GM12865 (cell line): ENCODE results near the gene ZNRF3.

Experiments used
- DNase-seq: peaks from one replicate; pipeline ENCODE4 v3.0.0; 2010; ENCODE audit warnings: low read depth
- H3K4me3 ChIP-seq: 2 replicates; pipeline ENCODE4 v1.5.1; 2011; ENCODE audit warnings: mild to moderate bottlenecking, low read depth, low read length, control low read depth
- CTCF ChIP-seq: IDR thresholded peaks from 2 replicates; pipeline ENCODE4 v1.5.1; 2011; ENCODE audit warnings: low read length, control low read depth, low read depth, inconsistent platforms; ENCODE audit not compliant: insufficient read depth; ENCODE audit errors: missing control alignments

The ZNRF3 gene

DNA sequence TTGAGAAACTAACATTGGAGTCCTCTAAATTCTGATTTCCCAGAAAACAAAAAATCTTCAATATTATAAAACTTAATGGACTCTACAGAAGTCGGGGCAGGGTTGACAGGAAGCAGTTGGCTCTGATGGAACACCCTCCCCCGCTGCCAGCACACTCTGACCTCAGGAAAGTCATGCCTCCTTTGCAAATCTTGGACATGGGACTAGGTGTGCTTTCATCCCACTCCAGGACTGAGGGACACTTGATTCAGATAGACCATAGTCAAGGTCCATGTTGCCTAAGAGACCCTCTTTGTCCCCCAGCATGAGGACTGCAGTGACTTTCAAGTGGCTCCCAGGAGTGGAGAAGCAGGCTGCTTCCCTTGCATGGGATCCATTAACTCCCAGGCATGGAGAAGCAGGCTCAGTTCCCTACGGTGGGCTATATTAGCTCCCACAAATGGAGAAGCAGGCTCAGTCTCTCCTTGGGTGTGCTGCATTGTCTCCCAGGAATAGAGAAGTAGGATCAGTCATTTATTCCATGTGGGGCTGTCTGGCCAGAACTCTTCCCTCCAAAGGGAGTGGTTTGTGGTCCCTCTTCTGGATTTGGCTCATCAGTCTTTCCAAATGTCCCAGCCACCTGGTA is 139.9 kb downstream of the ZNRF3 start:
- DNase-seq = no peak
- TF ChIP-seq CTCF = no peak
- no peak overlapping the region for H3K4me3 ChIP-seq

DNA sequence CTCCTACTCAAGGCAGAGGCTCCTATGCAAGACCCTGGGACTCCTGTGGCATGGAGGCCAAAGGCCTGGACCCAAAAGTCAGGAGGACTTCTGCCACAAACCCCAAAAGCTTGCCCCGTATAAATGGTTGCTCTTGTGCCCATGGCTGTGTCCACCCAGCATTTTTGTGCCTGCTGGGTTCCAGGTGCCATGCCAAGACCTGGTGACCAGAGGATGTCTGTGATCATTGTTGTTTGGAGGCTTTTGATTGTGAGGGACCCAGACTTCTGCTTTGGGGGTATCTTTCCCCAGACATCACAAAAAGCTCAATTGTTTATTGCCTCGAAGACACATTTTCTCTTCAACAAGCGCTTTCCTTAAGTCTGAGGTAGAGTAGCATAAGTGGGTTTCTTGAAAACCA is 143.2 kb downstream of the ZNRF3 start:
- DNase-seq = no peak
- no peak for TF ChIP-seq CTCF
- H3K4me3 ChIP-seq = no peak overlapping the region

- no peak overlapping the region for H3K4me3 ChIP-seq
- DNase-seq = no peak
- no peak for TF ChIP-seq CTCF
These were observed 145.1 kb downstream of the ZNRF3 start for GRCh38 chr22:29028468-29028867.

GRCh38 chr22:29029202-29030000 is 146.0 kb downstream of the ZNRF3 start:
- TF ChIP-seq CTCF = no peak
- H3K4me3 ChIP-seq = no peak overlapping the region

GRCh38 chr22:29030016-29030617 is 146.7 kb downstream of the ZNRF3 start:
- no peak overlapping the region; the same call in 1 of the 2 replicates for H3K4me3 ChIP-seq
- TF ChIP-seq CTCF = no peak
- no peak for DNase-seq

More at GRCh38 chr22:29029202-29030000, 146.0 kb downstream of the ZNRF3 start:
- no peak for DNase-seq

DNA sequence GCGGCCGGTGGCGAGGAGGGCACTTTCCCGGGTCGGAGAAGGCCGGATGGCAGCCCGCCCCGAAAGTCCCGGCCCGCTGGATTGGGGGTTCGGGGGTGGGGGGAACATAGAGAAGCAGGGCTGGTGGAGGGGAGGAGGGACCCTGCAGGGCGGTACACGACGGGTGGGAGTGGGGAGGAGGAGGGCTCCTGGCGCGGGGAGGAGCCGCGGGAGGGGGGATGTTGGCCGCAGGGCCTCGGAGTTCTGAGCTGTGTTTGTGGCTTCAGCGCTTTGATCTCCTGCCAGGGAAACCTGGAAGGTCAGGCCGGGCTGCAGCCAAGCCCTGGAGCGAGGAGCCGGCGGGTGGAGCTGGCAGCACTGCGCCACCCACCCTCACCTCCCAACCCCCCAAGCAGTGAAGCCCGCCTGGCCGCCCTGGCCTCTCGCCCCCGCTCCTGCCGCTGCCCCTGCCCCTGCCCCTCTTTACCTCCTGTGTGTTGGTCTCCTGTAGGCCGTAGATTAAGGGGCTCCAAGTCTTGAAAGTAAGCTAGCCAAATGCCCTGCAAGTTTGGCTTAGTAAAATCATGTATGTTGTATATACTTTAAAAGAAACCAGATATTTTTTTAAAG is 147.3 kb downstream of the ZNRF3 start:
- H3K4me3 ChIP-seq = peak overlapping the region; percentile 7; the same call in 1 of the 2 replicates
- no peak for DNase-seq
- TF ChIP-seq CTCF = no peak
